AG04450 (cell line): ENCODE data around the gene COL27A1. TPM values are rescaled to one million over a fixed set of nuclear protein-coding genes. Genes with fewer than 3 reads are reported as not detected.

ENCODE experiments used
- CTCF ChIA-PET: fragments of 300-600, 350-600 bp; formaldehyde crosslinking; extraction: SDS; loops from one replicate; lab custom pipeline; 2022; ENCODE audit warnings: antibody characterized with exemption, inconsistent platforms; lab: Charles Lee
- POLR2A ChIA-PET: fragments of 350-600 bp; formaldehyde crosslinking; extraction: SDS; loops from one replicate; lab custom pipeline; 2021; ENCODE audit warnings: antibody characterized with exemption, inconsistent platforms; lab: Yijun Ruan, JAX
- DNase-seq: peaks from one replicate; pipeline ENCODE4 v3.0.0-alpha.2; 2011; ENCODE audit warnings: low read depth, low spot score
- H3K27ac ChIP-seq: one replicate; pipeline ENCODE4 v1.5.1; 2012; ENCODE audit warnings: low read depth, low read length, control low read depth
- H3K27me3 ChIP-seq: one replicate; pipeline ENCODE4 v1.6.0; 2012; ENCODE audit warnings: low read length; ENCODE audit not compliant: control insufficient read depth, insufficient read depth
- H3K4me3 ChIP-seq: 2 replicates; pipeline ENCODE4 v1.5.1; 2011; ENCODE audit warnings: mild to moderate bottlenecking, low read depth, low read length, control low read depth
- H3K9me3 ChIP-seq: 2 replicates; pipeline ENCODE4 v1.5.1; 2012; ENCODE audit warnings: low read length; ENCODE audit not compliant: control insufficient read depth, insufficient read depth
- polyA plus RNA-seq: library from polyadenylated mRNA; depleted of rRNA; stranded (reverse); fragments of >200 nt; gene quantifications from 2 replicates; pipeline ENCODE4 v1.2.3, GENCODE V29; 2011
- TF ChIP-seq, protein P1 (sequence below): IDR thresholded peaks from 2 replicates; pipeline ENCODE4 v1.5.1; 2011; ENCODE audit warnings: low read depth, low read length, control low read depth, inconsistent platforms

The COL27A1 gene
- polyA plus RNA-seq, 1 experiment = 8.5 TPM

DNA sequence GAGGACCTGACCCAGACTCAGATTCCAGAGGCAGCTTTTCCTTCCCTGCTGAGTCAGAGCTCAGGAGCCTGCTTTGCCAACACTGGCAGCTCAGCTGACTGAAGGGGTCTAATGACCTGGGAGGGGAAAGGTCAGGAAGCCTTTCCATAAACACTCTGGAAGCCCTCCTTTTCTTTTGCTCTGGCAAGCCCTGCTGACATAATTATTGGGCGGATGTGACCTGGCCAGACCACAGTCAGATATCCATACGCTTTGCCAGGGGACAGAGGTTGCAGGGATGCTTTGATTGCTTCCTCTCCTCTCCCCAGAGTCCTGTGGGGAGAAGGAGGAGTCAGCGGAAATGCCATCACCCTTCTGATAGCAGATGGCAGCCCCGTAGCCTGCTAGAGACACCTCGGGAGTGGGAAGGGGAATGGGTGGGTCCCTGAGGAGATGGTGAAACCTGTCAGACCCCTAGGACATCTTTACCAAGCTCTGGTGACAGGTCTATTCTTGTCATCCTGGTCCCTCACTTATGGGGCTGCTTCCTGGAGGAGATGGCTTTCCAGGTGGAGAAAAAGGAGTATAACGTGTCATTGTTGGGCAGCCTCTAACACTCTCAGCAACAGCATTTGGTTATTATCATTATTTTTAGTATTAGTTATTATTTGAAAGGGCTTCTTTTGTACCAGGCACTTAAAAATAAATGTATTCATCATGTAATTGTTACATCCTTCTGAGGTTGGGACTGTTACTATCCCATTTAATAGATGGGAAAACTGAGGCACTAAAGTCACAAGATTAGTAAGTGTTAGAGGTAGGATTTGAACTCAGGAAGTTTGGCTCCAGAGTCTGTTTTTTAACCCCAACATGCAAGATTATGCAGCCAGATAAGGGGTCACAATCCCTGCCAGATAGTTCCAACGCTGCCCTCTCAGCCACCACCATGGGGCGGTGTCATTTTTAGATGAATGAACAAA, 11.6 kb downstream of the COL27A1 start:
- no peak overlapping the region for H3K27ac ChIP-seq
- H3K9me3 ChIP-seq = no peaks in the 10 kb centered on the region; the same call in 1 of the 2 replicates
- TF ChIP-seq, protein P1, sequence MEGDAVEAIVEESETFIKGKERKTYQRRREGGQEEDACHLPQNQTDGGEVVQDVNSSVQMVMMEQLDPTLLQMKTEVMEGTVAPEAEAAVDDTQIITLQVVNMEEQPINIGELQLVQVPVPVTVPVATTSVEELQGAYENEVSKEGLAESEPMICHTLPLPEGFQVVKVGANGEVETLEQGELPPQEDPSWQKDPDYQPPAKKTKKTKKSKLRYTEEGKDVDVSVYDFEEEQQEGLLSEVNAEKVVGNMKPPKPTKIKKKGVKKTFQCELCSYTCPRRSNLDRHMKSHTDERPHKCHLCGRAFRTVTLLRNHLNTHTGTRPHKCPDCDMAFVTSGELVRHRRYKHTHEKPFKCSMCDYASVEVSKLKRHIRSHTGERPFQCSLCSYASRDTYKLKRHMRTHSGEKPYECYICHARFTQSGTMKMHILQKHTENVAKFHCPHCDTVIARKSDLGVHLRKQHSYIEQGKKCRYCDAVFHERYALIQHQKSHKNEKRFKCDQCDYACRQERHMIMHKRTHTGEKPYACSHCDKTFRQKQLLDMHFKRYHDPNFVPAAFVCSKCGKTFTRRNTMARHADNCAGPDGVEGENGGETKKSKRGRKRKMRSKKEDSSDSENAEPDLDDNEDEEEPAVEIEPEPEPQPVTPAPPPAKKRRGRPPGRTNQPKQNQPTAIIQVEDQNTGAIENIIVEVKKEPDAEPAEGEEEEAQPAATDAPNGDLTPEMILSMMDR = no peak
- POLR2A ChIA-PET = interaction anchor here (0.6 to 1.4 kb wide), 2 partner anchors 17 to 71 kb away, joined by 3 read pairs; no protein-coding TSS in a partner anchor
- DNase-seq = no peak
- no peaks in the 10 kb centered on the region for H3K27me3 ChIP-seq
- no peak overlapping the region for H3K4me3 ChIP-seq
- CTCF ChIA-PET = no interaction called here

DNA sequence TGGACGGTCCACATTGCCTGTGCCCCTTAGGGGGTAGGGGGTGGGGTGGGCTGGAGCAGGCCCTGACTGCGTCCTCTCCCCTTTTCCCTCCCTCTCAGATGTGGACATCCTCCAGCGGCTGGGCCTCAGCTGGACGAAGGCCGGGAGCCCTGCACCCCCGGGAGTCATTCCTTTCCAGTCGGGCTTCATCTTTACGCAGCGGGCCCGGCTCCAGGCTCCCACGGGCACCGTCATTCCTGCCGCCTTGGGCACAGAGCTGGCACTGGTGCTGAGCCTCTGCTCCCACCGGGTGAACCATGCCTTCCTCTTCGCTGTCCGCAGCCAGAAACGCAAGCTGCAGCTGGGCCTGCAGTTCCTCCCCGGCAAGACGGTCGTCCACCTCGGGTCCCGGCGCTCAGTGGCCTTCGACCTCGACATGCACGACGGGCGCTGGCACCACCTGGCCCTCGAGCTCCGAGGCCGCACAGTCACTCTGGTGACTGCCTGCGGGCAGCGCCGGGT, 12.3 kb downstream of the COL27A1 start:
- Histone ChIP-seq H3K27ac (no peak overlapping the region), H3K4me3 (no peak overlapping the region), H3K9me3 (no peaks in the 10 kb centered on the region; the same call in 1 of the 2 replicates), H3K27me3 (no peaks in the 10 kb centered on the region)
- TF ChIP-seq, protein P1 = no peak
- ChIA-PET POLR2A (interaction anchor here (0.6 to 1.4 kb wide), 2 partner anchors 17 to 135 kb away, joined by 3 to 4 read pairs; no protein-coding TSS in a partner anchor), CTCF (no interaction called here)
- DNase-seq = no peak

DNA sequence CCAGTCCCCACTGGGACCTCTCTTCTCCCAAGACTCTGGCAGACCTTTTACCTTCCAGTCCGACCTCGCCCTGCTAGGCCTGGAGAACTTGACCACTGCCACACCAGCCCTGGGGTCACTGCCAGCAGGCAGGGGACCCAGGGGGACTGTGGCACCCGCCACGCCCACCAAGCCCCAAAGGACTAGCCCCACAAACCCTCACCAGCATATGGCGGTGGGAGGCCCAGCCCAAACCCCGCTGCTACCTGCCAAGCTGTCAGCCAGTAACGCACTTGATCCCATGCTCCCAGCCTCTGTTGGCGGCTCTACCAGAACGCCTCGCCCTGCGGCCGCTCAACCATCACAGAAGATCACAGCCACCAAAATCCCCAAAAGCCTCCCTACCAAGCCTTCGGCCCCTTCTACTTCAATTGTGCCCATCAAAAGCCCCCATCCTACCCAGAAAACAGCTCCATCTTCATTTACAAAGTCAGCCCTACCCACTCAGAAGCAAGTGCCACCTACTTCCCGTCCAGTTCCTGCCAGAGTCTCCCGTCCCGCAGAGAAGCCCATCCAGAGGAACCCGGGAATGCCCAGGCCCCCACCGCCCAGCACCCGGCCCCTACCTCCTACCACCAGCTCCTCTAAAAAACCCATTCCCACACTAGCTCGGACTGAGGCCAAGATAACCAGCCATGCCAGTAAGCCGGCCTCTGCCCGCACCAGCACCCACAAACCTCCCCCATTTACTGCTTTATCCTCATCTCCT, 13.1 kb downstream of the COL27A1 start:
- no peaks in the 10 kb centered on the region; the same call in 1 of the 2 replicates for H3K9me3 ChIP-seq
- ChIA-PET POLR2A (interaction anchor here (0.6 kb wide), 1 partner anchor 134 kb away, joined by 4 read pairs; no protein-coding TSS in a partner anchor), CTCF (no interaction called here)
- no peaks in the 10 kb centered on the region for H3K27me3 ChIP-seq
- DNase-seq = no peak
- no peak overlapping the region for H3K4me3 ChIP-seq
- TF ChIP-seq, protein P1 = no peak
- no peak overlapping the region for H3K27ac ChIP-seq

- Histone ChIP-seq H3K4me3 (no peak overlapping the region), H3K27me3 (no peaks in the 10 kb centered on the region), H3K27ac (peak overlapping the region; percentile 47), H3K9me3 (no peaks in the 10 kb centered on the region)
- ChIA-PET POLR2A (interaction anchor here (0.9 kb wide), 2 partner anchors 11 to 14 kb away, joined by 3 to 4 read pairs; partner anchors contain the start of gene COL27A1), CTCF (interaction anchor here (0.7 kb wide), 1 partner anchor 12 kb away, joined by 3 read pairs; no protein-coding TSS in a partner anchor)
- no peak for DNase-seq
- TF ChIP-seq, protein P1 = no peak
These were observed 14.0 kb downstream of the COL27A1 start for GRCh38 chr9:114169029-114169951.
